Stimulated activated CD4-positive, alpha-beta T cell treated with anti-CD3 and anti-CD28 coated beads, Interleukin-1b, Interleukin-23, amount 100 ng/mL, for 4 hours (primary cell): Measurements from ENCODE around the gene STK16.
A peak's percentile ranks its signal among the peaks of the same experiment; 100 is the strongest.
"Not testable (repeated sequence)": the region's sequence is repeated elsewhere in the genome, so short reads cannot be mapped to it uniquely, and the experiment has no call there.

Source experiments
- DNase-seq, 2 donors: peaks; one replicate each; pipeline ENCODE4 v3.0.0-alpha.2; 2020; ENCODE audit warnings: low read depth in 2 of 2

The STK16 gene

GRCh38 chr2:219245148-219245898 is at the start of gene STK16, which contains the start of gene GLB1L:
Gene STK16 (plus strand): TSS chr2:219245479. CDS start chr2:219246000, 521 bp downstream.
Gene GLB1L (minus strand): TSS chr2:219245444. CDS start chr2:219243573, 1,871 bp downstream.
- peak; percentile 78 to 86 for DNase-seq

- no peak for DNase-seq
Observed at GRCh38 chr2:219197388-219197787, 47.9 kb upstream of the STK16 start.

- DNase-seq, result no peak
Observed at GRCh38 chr2:219198974-219199373, 46.3 kb upstream of the STK16 start.

GRCh38 chr2:219199470-219200211 is 45.6 kb upstream of the STK16 start:
- DNase-seq, result no peak

GRCh38 chr2:219200502-219201326 is 44.6 kb upstream of the STK16 start:
- not testable (repeated sequence) for DNase-seq

GRCh38 chr2:219201331-219201730 is 43.9 kb upstream of the STK16 start:
- not testable (repeated sequence) for DNase-seq

- no peak for DNase-seq
Observed at GRCh38 chr2:219204425-219205164, 40.7 kb upstream of the STK16 start.

- DNase-seq, result no peak
Observed at GRCh38 chr2:219205165-219205538, 40.1 kb upstream of the STK16 start.

- no peak for DNase-seq
Observed at GRCh38 chr2:219205981-219206327, 39.3 kb upstream of the STK16 start.

GRCh38 chr2:219206328-219207133 is 38.7 kb upstream of the STK16 start, which contains the start of gene ZFAND2B:
Gene ZFAND2B (plus strand): TSS chr2:219206782. CDS start chr2:219206988, 206 bp downstream.
- DNase-seq, result peak; percentile 93 to 95

- DNase-seq, result no peak
Observed at GRCh38 chr2:219207134-219207883, 38.0 kb upstream of the STK16 start.

- DNase-seq, result no peak
Observed at GRCh38 chr2:219207884-219208740, 37.2 kb upstream of the STK16 start.

- DNase-seq, result no peak
Observed at GRCh38 chr2:219209236-219210195, 35.8 kb upstream of the STK16 start.

GRCh38 chr2:219210196-219210885 is 34.9 kb upstream of the STK16 start:
- DNase-seq, result no peak

- no peak for DNase-seq
Observed at GRCh38 chr2:219210886-219211362, 34.4 kb upstream of the STK16 start.

GRCh38 chr2:219213026-219213415 is 32.3 kb upstream of the STK16 start:
- DNase-seq, result no peak
